UCSD-AML1 (cell line): ENCODE data around the gene FAT1.

Experiments
- DNase-seq: peaks from one replicate; lab custom pipeline; 2025; ENCODE audit not compliant: unreplicated experiment; lab: John Stamatoyannopoulos, UW

FAT1 gene

GRCh38 chr4:186724864-186725468 lies 1.3 kb upstream of the FAT1 start:
- DNase-seq: no peak

- DNase-seq: no peak
Observed at GRCh38 chr4:186724058-186724863, 605 bp upstream of the FAT1 start.

GRCh38 chr4:186722796-186723291 lies 812 bp downstream of the FAT1 start:
- DNase-seq: no peak

GRCh38 chr4:186719925-186720694 lies 3.5 kb downstream of the FAT1 start:
- DNase-seq: no peak

- no peak for DNase-seq
Observed at GRCh38 chr4:186717556-186717955, 6.1 kb downstream of the FAT1 start.

- DNase-seq: no peak
Observed at GRCh38 chr4:186715077-186715476, 8.6 kb downstream of the FAT1 start.

GRCh38 chr4:186714006-186714675 lies 9.5 kb downstream of the FAT1 start:
- DNase-seq: no peak

GRCh38 chr4:186712690-186713089 lies 11.0 kb downstream of the FAT1 start:
- DNase-seq: no peak

GRCh38 chr4:186710521-186711119 lies 13.0 kb downstream of the FAT1 start:
- no peak for DNase-seq

GRCh38 chr4:186709517-186709916 lies 14.1 kb downstream of the FAT1 start:
- DNase-seq: no peak

- no peak for DNase-seq
Observed at GRCh38 chr4:186708554-186708953, 15.1 kb downstream of the FAT1 start.

GRCh38 chr4:186707996-186708395 lies 15.7 kb downstream of the FAT1 start:
- DNase-seq: no peak

GRCh38 chr4:186707574-186707973 lies 16.1 kb downstream of the FAT1 start:
- DNase-seq: no peak

- DNase-seq: no peak
Observed at GRCh38 chr4:186704057-186704456, 19.6 kb downstream of the FAT1 start.

GRCh38 chr4:186703510-186703909 lies 20.1 kb downstream of the FAT1 start:
- DNase-seq: no peak

- no peak for DNase-seq
Observed at GRCh38 chr4:186702940-186703339, 20.7 kb downstream of the FAT1 start.

GRCh38 chr4:186702297-186702696 lies 21.4 kb downstream of the FAT1 start:
- no peak for DNase-seq

GRCh38 chr4:186701788-186702187 lies 21.9 kb downstream of the FAT1 start:
- DNase-seq: no peak

GRCh38 chr4:186701273-186701672 lies 22.4 kb downstream of the FAT1 start:
- DNase-seq: no peak

GRCh38 chr4:186700746-186701145 lies 22.9 kb downstream of the FAT1 start:
- no peak for DNase-seq

GRCh38 chr4:186699881-186700397 lies 23.7 kb downstream of the FAT1 start:
- DNase-seq: no peak
